Measurements from ENCODE around the gene SLC22A2.
A peak's percentile ranks its signal among the peaks of the same experiment; 100 is the strongest.
"Not testable (repeated sequence)": the region's sequence is repeated elsewhere in the genome, so short reads cannot be mapped to it uniquely, and the experiment has no call there.

Gene SLC22A2

GRCh38 chr6:160240691-160241084, 17.9 kb downstream of the SLC22A2 start:
- no peak for DNase-seq

- no peak for DNase-seq
These were observed 18.5 kb downstream of the SLC22A2 start for GRCh38 chr6:160239929-160240690.

- no peak for DNase-seq
These were observed 19.6 kb downstream of the SLC22A2 start for GRCh38 chr6:160238761-160239751.

GRCh38 chr6:160238278-160238711, 20.3 kb downstream of the SLC22A2 start:
- DNase-seq: no peak

GRCh38 chr6:160237597-160238275, 20.9 kb downstream of the SLC22A2 start:
- DNase-seq: not testable (repeated sequence)

- DNase-seq: not testable (repeated sequence)
These were observed 22.3 kb downstream of the SLC22A2 start for GRCh38 chr6:160236235-160236872.

GRCh38 chr6:160233950-160234640, 24.5 kb downstream of the SLC22A2 start:
- not testable (repeated sequence) for DNase-seq

- no peak for DNase-seq
These were observed 30.9 kb downstream of the SLC22A2 start for GRCh38 chr6:160227769-160228161.

GRCh38 chr6:160227038-160227768, 31.4 kb downstream of the SLC22A2 start:
- DNase-seq: no peak

- DNase-seq: peak; percentile 70 to 76
These were observed 32.5 kb downstream of the SLC22A2 start for GRCh38 chr6:160226118-160226591.

- DNase-seq: no peak
These were observed 33.9 kb downstream of the SLC22A2 start for GRCh38 chr6:160224639-160225237.

- DNase-seq: no peak
These were observed 36.1 kb downstream of the SLC22A2 start for GRCh38 chr6:160222491-160222890.

GRCh38 chr6:160221918-160222317, 36.7 kb downstream of the SLC22A2 start:
- no peak for DNase-seq

GRCh38 chr6:160221423-160221822, 37.2 kb downstream of the SLC22A2 start:
- DNase-seq: no peak

GRCh38 chr6:160218810-160219209, 39.8 kb downstream of the SLC22A2 start:
- DNase-seq: no peak

- DNase-seq: no peak
These were observed 40.8 kb downstream of the SLC22A2 start for GRCh38 chr6:160217863-160218262.

- DNase-seq: no peak
These were observed 41.5 kb downstream of the SLC22A2 start for GRCh38 chr6:160217073-160217472.

GRCh38 chr6:160215232-160215631, 43.4 kb downstream of the SLC22A2 start:
- DNase-seq: no peak

GRCh38 chr6:160207618-160208017, 51.0 kb downstream of the SLC22A2 start:
- DNase-seq: no peak

- DNase-seq: no peak
These were observed 53.9 kb downstream of the SLC22A2 start for GRCh38 chr6:160204710-160205109.

GRCh38 chr6:160203953-160204352, 54.7 kb downstream of the SLC22A2 start:
- DNase-seq: no peak
